ENCODE data around the gene MRPS27.
"Not testable (repeated sequence)": the region's sequence is repeated elsewhere in the genome, so short reads cannot be mapped to it uniquely, and the experiment has no call there.

MRPS27 gene

GRCh38 chr5:72308853-72309191, 11.2 kb downstream of the MRPS27 start:
- intact Hi-C loops (cut with micrococcal nuclease): loop anchor here (1.0 to 5.0 kb wide), 4 partner anchors 11 to 527 kb away; partner anchors contain the start of genes MRPS27, PTCD2 and TNPO1
- peaks cover 18% of the 10 kb centered on the region for H3K4me1 Mint-ChIP-seq (ENCODE audit: low read depth)

DNA sequence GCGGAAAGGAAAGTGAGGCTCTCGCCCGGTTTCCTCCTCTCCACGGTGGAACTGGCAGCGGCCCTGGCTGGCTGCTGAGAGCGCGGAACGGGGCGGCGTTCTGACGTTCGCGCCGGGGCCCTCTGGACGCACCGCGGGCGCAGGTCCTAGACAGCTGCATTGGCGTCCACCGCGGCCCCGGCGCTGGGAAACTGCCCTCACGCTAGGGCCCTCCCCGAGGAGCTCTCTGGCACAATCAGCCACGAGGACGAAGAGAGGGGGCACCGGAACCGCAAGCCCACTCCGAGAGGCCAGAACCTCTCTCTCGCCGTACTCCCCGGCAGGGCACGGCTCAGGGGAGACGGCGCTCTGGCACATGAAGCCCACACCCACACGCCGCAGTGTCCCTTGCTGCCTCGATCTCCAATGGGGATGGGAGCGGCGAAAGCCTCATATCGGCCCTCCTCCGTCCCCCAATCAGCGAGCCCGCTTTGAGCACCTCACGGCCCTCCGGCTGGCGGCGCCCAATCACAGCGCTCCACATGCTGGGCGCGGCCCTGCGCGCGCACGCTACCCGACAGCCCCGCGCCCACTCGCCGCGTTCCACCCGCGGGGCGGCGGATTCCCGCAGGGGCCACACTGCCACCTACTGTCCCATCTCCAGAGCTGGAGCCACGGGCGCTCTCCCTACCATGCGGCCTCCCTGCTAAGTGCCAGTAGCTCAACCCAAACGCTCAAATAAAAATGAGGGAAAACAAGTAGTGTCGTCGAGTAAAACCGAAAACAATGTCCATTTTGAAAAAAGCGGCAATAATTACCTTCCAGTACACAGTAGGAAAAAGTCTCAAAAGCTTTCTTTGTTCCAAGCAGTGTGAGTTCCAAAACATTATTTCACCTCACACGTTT, 11.8 kb downstream of the MRPS27 start:
- H3K36me3 Mint-ChIP-seq (ENCODE audit: low read depth): peaks cover 56% of the 10 kb centered on the region
- intact Hi-C loops (cut with micrococcal nuclease): loop anchor here (1.0 to 5.0 kb wide), 4 partner anchors 12 to 526 kb away; partner anchors contain the start of genes MRPS27, PTCD2 and TNPO1
- H3K27ac Mint-ChIP-seq: peak overlapping the region; percentile 98
- H3K9me3 Mint-ChIP-seq: no peaks in the 10 kb centered on the region
- no peaks in the 10 kb centered on the region for H3K27me3 Mint-ChIP-seq
- H3K4me1 Mint-ChIP-seq (ENCODE audit: low read depth): peaks cover 18% of the 10 kb centered on the region
- H3K4me3 Mint-ChIP-seq: peak overlapping the region; percentile 84

More at GRCh38 chr5:72308853-72309191, 11.2 kb downstream of the MRPS27 start:
- H3K27me3 Mint-ChIP-seq: no peaks in the 10 kb centered on the region
- no peaks in the 10 kb centered on the region for H3K9me3 Mint-ChIP-seq
- peak overlapping the region; percentile 98 for H3K27ac Mint-ChIP-seq
- no peak overlapping the region for H3K4me3 Mint-ChIP-seq
- peaks cover 59% of the 10 kb centered on the region for H3K36me3 Mint-ChIP-seq (ENCODE audit: low read depth)

DNA sequence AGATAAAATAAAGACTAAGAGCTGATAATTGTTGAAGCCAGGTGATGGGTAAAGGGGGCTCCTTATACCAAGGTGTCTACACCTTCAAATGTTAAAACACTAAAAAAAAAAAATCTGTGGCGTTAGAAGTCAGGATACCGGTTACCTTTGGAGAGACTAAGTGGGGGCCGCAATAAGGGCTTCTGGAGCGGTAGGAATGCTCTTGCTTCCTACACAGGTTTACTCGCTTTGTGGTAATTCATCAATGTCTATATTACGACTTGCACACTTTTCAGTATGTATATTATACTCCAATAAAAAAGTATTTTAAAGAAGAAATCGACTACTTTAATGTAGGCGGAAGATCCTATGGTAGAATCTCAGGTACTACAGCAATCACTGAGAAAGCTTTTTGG, 12.5 kb downstream of the MRPS27 start:
- intact Hi-C loops (cut with micrococcal nuclease): loop anchor here (5.0 kb wide), 2 partner anchors 510 to 525 kb away; partner anchors contain the start of gene TNPO1
- H3K4me3 Mint-ChIP-seq: peak overlapping the region; percentile 84
- no peaks in the 10 kb centered on the region for H3K9me3 Mint-ChIP-seq
- H3K27ac Mint-ChIP-seq: peak overlapping the region; percentile 98
- no peaks in the 10 kb centered on the region for H3K27me3 Mint-ChIP-seq
- peaks cover 56% of the 10 kb centered on the region for H3K36me3 Mint-ChIP-seq (ENCODE audit: low read depth)
- peaks cover 18% of the 10 kb centered on the region for H3K4me1 Mint-ChIP-seq (ENCODE audit: low read depth)

DNA sequence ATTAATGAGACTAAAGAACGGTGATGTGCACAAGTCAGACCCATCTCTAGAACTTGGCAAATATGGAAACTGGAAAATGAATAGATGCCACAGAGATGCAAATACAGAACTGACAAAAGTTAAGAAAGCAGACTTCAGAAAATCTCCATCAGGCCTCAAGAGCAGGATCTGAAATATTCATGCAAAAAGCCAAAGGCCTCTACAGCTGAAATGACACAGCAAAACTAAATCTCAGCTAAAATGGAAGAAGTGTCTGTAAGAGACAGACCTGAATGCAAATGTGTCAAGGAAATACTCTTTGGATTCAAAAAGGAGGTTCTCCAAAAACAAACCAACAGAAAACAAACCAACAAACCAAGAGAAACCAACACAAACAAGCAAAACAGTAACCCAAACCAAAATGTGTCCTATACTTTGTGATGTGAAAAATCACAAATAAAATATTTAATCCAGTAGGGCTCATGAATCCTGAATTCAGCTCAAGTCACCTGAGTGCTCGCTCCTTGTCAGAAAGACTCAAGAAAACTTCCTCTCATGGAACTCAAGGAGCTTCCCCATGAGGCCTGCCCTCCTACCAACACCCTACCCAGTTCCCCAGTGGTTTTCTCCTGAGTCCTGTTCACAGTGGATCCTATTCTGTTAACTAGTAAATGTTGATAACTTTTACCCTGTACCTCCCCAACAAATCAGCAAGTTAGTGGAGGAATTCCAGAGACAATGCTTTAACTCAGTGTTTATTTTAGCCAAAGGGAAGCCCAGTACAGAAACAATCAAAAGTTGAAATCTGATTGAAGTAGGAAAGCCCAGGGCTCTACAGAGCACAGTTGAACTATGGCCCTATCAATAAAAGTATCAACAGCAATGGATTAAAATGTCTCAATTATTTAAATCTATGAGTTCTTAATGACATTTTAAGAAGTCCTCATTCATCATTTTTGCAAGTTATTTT, 14.6 kb downstream of the MRPS27 start:
- intact Hi-C loops (cut with micrococcal nuclease): loop anchor here (5.0 kb wide), 2 partner anchors 512 to 523 kb away; partner anchors contain the start of gene TNPO1
- H3K9me3 Mint-ChIP-seq: no peaks in the 10 kb centered on the region
- H3K4me1 Mint-ChIP-seq (ENCODE audit: low read depth): peaks cover 18% of the 10 kb centered on the region
- no peak overlapping the region for H3K4me3 Mint-ChIP-seq
- peaks cover 41% of the 10 kb centered on the region for H3K36me3 Mint-ChIP-seq (ENCODE audit: low read depth)
- H3K27me3 Mint-ChIP-seq: no peaks in the 10 kb centered on the region
- H3K27ac Mint-ChIP-seq: peak overlapping the region; percentile 36

- intact Hi-C loops (cut with micrococcal nuclease): no loop called here
- peaks cover 20% of the 10 kb centered on the region for H3K36me3 Mint-ChIP-seq (ENCODE audit: low read depth)
- H3K27ac Mint-ChIP-seq: no peak overlapping the region
- H3K4me1 Mint-ChIP-seq (ENCODE audit: low read depth): peaks cover 10% of the 10 kb centered on the region
- H3K4me3 Mint-ChIP-seq: no peak overlapping the region
- no peaks in the 10 kb centered on the region for H3K27me3 Mint-ChIP-seq
- H3K9me3 Mint-ChIP-seq: no peaks in the 10 kb centered on the region
Observed at GRCh38 chr5:72302171-72302570, 17.9 kb downstream of the MRPS27 start.

- Mint-ChIP-seq H3K27me3 (no peaks in the 10 kb centered on the region), H3K36me3 (ENCODE audit: low read depth) (peaks cover 20% of the 10 kb centered on the region), H3K27ac (no peak overlapping the region), H3K9me3 (no peaks in the 10 kb centered on the region), H3K4me1 (ENCODE audit: low read depth) (peaks cover 10% of the 10 kb centered on the region), H3K4me3 (no peak overlapping the region)
- intact Hi-C loops (cut with micrococcal nuclease): no loop called here
Observed at GRCh38 chr5:72301557-72301956, 18.5 kb downstream of the MRPS27 start.

GRCh38 chr5:72300590-72301339, 19.3 kb downstream of the MRPS27 start:
- Mint-ChIP-seq H3K27ac (no peak overlapping the region), H3K36me3 (ENCODE audit: low read depth) (peaks cover 26% of the 10 kb centered on the region), H3K27me3 (no peaks in the 10 kb centered on the region), H3K9me3 (no peaks in the 10 kb centered on the region), H3K4me1 (ENCODE audit: low read depth) (peaks cover 10% of the 10 kb centered on the region), H3K4me3 (no peak overlapping the region)
- intact Hi-C loops (cut with micrococcal nuclease): no loop called here

DNA sequence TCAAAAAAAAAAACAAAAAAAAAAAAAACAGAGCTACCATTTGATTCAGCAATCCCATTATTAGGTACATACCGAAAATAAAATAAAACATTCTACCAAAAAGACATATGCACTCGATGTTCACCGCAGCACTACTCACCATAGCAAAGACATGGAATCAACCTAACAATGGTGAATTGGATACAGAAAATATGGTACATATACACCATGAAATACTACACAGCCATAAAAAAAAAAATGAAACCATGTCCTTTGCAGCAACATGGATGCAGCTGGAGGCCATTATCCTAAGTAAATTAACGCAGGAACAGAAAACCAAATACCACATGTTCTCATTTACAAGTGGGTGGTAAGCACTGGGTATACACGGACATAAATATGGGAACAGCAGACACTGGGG, 21.3 kb downstream of the MRPS27 start:
- intact Hi-C loops (cut with micrococcal nuclease): no loop called here
- H3K36me3 Mint-ChIP-seq (ENCODE audit: low read depth): peaks cover 41% of the 10 kb centered on the region
- no peaks in the 10 kb centered on the region for H3K27me3 Mint-ChIP-seq
- H3K9me3 Mint-ChIP-seq: no peaks in the 10 kb centered on the region
- H3K27ac Mint-ChIP-seq: no peak overlapping the region
- peaks cover 5% of the 10 kb centered on the region for H3K4me1 Mint-ChIP-seq (ENCODE audit: low read depth)
- no peak overlapping the region for H3K4me3 Mint-ChIP-seq

GRCh38 chr5:72298136-72298535, 21.9 kb downstream of the MRPS27 start:
- H3K4me3 Mint-ChIP-seq; intact Hi-C loops (cut with micrococcal nuclease); H3K27me3 Mint-ChIP-seq; H3K4me1 Mint-ChIP-seq (ENCODE audit: low read depth); H3K27ac Mint-ChIP-seq; H3K9me3 Mint-ChIP-seq: not testable (repeated sequence)
- peaks cover 40% of the 10 kb centered on the region for H3K36me3 Mint-ChIP-seq (ENCODE audit: low read depth)

- Mint-ChIP-seq H3K36me3 (ENCODE audit: low read depth) (peaks cover 36% of the 10 kb centered on the region), H3K4me3 (no peak overlapping the region), H3K27me3 (no peaks in the 10 kb centered on the region), H3K4me1 (ENCODE audit: low read depth) (peaks cover 5% of the 10 kb centered on the region), H3K9me3 (no peaks in the 10 kb centered on the region), H3K27ac (no peak overlapping the region)
- intact Hi-C loops (cut with micrococcal nuclease): no loop called here
Observed at GRCh38 chr5:72296256-72296655, 23.8 kb downstream of the MRPS27 start.

GRCh38 chr5:72295539-72295938, 24.5 kb downstream of the MRPS27 start:
- H3K4me3 Mint-ChIP-seq: no peak overlapping the region
- peaks cover 5% of the 10 kb centered on the region for H3K4me1 Mint-ChIP-seq (ENCODE audit: low read depth)
- intact Hi-C loops (cut with micrococcal nuclease): no loop called here
- no peaks in the 10 kb centered on the region for H3K9me3 Mint-ChIP-seq
- peaks cover 36% of the 10 kb centered on the region for H3K36me3 Mint-ChIP-seq (ENCODE audit: low read depth)
- no peak overlapping the region for H3K27ac Mint-ChIP-seq
- H3K27me3 Mint-ChIP-seq: no peaks in the 10 kb centered on the region

DNA sequence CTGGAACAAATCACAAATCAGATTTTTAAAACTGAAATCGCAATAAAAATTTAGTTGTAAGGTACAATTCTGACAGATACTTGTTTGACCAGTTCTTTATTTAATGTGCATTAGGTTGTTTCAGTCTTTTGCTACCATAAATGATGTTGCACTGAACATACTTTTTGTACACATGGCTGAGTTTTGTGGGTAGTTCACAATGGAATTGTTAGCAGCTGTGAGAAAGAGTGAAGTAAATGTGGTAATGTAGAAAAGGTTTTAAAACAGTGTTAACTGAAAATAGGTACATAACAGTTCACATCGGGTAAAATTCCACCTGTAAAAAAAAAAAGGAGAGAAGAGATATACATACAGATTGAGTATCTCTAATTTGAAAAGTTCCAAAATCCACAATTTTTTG, 25.6 kb downstream of the MRPS27 start:
- H3K4me1 Mint-ChIP-seq (ENCODE audit: low read depth): peaks cover 5% of the 10 kb centered on the region
- H3K27me3 Mint-ChIP-seq: no peaks in the 10 kb centered on the region
- H3K9me3 Mint-ChIP-seq: no peaks in the 10 kb centered on the region
- no peak overlapping the region for H3K4me3 Mint-ChIP-seq
- peaks cover 39% of the 10 kb centered on the region for H3K36me3 Mint-ChIP-seq (ENCODE audit: low read depth)
- H3K27ac Mint-ChIP-seq: no peak overlapping the region
- intact Hi-C loops (cut with micrococcal nuclease): no loop called here

GRCh38 chr5:72293495-72294055, 26.5 kb downstream of the MRPS27 start:
- peaks cover 39% of the 10 kb centered on the region for H3K36me3 Mint-ChIP-seq (ENCODE audit: low read depth)
- no peaks in the 10 kb centered on the region for H3K27me3 Mint-ChIP-seq
- no peak overlapping the region for H3K4me3 Mint-ChIP-seq
- H3K9me3 Mint-ChIP-seq: no peaks in the 10 kb centered on the region
- H3K4me1 Mint-ChIP-seq (ENCODE audit: low read depth): peaks cover 5% of the 10 kb centered on the region
- H3K27ac Mint-ChIP-seq: no peak overlapping the region
- intact Hi-C loops (cut with micrococcal nuclease): no loop called here
